Type B pancreatic cell (in vitro differentiated cells): ENCODE results near the gene CCDC110. TPM values are rescaled to one million over a fixed set of nuclear protein-coding genes. Genes with fewer than 3 reads are reported as not detected.

ENCODE experiments used
- DNase-seq: peaks from one replicate; pipeline ENCODE4 v3.0.0; 2021; ENCODE audit warnings: mixed read lengths; ENCODE audit not compliant: unreplicated experiment; ENCODE audit errors: extremely low spot score
- H3K27ac Mint-ChIP-seq: 2 replicates; pipeline ENCODE4 v1.8.0; 2021; ENCODE audit warnings: mild to moderate bottlenecking, mixed read lengths
- H3K27me3 Mint-ChIP-seq: 2 replicates; pipeline ENCODE4 v1.8.0; 2021; ENCODE audit warnings: mixed read lengths
- H3K36me3 Mint-ChIP-seq: 2 replicates; pipeline ENCODE4 v1.8.0; 2021; ENCODE audit warnings: mixed read lengths
- H3K4me1 Mint-ChIP-seq: one replicate; pipeline ENCODE4 v1.8.0; 2021; ENCODE audit warnings: mixed read lengths; ENCODE audit not compliant: unreplicated experiment
- H3K4me3 Mint-ChIP-seq: 2 replicates; pipeline ENCODE4 v1.8.0; 2021; ENCODE audit warnings: mild to moderate bottlenecking, mixed read lengths
- H3K9me3 Mint-ChIP-seq: 2 replicates; pipeline ENCODE4 v1.8.0; 2021; ENCODE audit warnings: mixed read lengths
- total RNA-seq: library from RNA; stranded (reverse); gene quantifications from 2 replicates; pipeline ENCODE4 v1.2.1, GENCODE V29; 2021; ENCODE audit warnings: low replicate concordance
- TF ChIP-seq, protein P1 (sequence below): fragments of 200-600 bp; sonication (generic); conservative IDR thresholded peaks from 2 replicates; pipeline ENCODE4 v1.5.0; 2021; ENCODE audit warnings: antibody characterized with exemption, mild to moderate bottlenecking

CCDC110 gene
- total RNA-seq, 1 donor from 2014 or later, result 0.94 TPM

DNA sequence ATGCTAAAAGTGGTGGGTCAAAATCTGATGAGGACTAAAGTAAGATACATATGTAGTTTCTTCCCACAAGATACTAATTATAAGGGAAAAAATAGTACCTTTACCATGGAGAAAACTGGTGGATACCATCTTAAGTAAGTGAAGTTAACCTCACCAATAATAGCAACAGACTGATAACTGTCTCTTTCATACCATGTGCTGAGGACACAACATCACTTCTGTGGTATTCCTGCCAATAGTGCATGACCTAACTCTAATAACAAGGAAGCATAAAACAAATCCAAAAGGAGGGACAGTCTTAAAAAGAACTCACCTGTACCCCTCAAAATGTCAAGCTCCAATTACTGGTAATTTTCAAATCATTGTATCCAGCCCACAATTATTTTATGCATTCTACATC lies 54.6 kb downstream of the CCDC110 start:
- Mint-ChIP-seq H3K4me3 (no peak overlapping the region), H3K36me3 (peaks cover 27% of the 10 kb centered on the region), H3K9me3 (no peaks in the 10 kb centered on the region), H3K27me3 (no peaks in the 10 kb centered on the region), H3K27ac (no peak overlapping the region), H3K4me1 (peaks cover 8% of the 10 kb centered on the region)
- TF ChIP-seq, protein P1, sequence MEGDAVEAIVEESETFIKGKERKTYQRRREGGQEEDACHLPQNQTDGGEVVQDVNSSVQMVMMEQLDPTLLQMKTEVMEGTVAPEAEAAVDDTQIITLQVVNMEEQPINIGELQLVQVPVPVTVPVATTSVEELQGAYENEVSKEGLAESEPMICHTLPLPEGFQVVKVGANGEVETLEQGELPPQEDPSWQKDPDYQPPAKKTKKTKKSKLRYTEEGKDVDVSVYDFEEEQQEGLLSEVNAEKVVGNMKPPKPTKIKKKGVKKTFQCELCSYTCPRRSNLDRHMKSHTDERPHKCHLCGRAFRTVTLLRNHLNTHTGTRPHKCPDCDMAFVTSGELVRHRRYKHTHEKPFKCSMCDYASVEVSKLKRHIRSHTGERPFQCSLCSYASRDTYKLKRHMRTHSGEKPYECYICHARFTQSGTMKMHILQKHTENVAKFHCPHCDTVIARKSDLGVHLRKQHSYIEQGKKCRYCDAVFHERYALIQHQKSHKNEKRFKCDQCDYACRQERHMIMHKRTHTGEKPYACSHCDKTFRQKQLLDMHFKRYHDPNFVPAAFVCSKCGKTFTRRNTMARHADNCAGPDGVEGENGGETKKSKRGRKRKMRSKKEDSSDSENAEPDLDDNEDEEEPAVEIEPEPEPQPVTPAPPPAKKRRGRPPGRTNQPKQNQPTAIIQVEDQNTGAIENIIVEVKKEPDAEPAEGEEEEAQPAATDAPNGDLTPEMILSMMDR, result no peak
- no peak for DNase-seq

DNA sequence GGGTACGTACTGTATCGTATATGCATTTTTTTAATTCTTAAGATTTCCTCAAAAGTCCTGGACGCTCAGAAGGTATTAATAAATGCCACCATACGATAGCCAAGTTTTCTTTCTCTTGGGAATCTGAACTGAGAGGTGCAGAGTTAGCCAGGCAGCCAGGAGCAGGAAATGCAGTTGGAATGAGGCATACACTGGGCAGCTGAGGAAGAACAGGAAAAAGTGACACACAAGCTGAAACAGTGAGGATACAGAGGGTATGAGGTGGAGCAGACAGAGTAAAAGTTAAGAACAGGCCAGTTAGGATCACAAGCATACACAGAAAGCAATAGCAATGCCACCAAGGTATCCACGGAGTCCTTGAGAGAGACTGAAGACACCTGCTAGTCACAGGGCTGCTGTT lies 59.1 kb downstream of the CCDC110 start:
- Mint-ChIP-seq H3K27me3 (no peaks in the 10 kb centered on the region), H3K4me1 (no peaks in the 10 kb centered on the region), H3K36me3 (peaks cover 32% of the 10 kb centered on the region), H3K27ac (no peak overlapping the region), H3K9me3 (peaks cover 4% of the 10 kb centered on the region), H3K4me3 (no peak overlapping the region)
- TF ChIP-seq, protein P1, result no peak
- DNase-seq, result no peak

DNA sequence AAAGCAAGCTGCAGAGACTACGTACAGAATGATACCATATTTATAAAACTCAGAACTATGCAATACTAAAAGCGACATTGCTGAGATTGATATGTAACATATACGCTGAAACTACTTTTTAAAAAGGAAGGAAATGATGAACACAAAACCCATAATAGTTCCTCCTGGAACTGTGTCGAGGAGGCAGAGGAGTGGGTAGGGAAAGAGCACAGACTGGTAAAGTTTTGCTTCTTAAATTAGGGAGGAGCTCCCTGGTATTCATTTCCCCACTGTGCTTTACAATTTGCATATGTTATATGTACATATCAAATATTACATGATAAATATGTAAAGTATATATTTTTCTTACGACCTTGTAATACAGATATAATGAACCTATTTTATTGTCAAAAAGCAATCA lies 59.7 kb downstream of the CCDC110 start:
- no peak for DNase-seq
- peaks cover 28% of the 10 kb centered on the region for H3K36me3 Mint-ChIP-seq
- TF ChIP-seq, protein P1, result no peak

DNA sequence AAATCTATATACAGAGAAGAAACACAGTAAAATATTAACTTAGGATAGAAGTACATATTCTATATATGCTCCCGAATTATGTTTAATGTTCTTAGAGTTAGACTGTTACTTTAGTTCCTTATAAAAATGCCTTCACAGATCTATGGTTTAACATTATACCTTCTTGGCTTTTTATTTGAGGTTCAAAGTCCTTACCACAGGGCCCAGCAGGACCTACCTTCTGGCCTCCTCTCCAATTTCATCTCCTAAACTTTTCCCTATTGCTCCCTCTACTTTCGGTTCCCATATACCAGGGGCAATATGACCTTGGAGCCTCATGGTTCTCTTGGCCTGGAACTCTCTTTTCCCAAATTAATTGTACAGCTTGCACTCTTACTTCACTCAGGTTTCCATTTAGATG lies 63.1 kb downstream of the CCDC110 start:
- Mint-ChIP-seq H3K9me3 (peaks cover 4% of the 10 kb centered on the region), H3K27me3 (no peaks in the 10 kb centered on the region), H3K36me3 (peaks cover 26% of the 10 kb centered on the region), H3K4me1 (no peaks in the 10 kb centered on the region), H3K27ac (no peak overlapping the region), H3K4me3 (no peak overlapping the region)
- TF ChIP-seq, protein P1, result no peak
- DNase-seq, result no peak

More for the DNA sequence above, 59.7 kb downstream of the CCDC110 start:
- Mint-ChIP-seq H3K9me3 (peaks cover 4% of the 10 kb centered on the region), H3K27me3 (no peaks in the 10 kb centered on the region), H3K4me3 (no peak overlapping the region), H3K4me1 (no peaks in the 10 kb centered on the region), H3K27ac (no peak overlapping the region)

DNA sequence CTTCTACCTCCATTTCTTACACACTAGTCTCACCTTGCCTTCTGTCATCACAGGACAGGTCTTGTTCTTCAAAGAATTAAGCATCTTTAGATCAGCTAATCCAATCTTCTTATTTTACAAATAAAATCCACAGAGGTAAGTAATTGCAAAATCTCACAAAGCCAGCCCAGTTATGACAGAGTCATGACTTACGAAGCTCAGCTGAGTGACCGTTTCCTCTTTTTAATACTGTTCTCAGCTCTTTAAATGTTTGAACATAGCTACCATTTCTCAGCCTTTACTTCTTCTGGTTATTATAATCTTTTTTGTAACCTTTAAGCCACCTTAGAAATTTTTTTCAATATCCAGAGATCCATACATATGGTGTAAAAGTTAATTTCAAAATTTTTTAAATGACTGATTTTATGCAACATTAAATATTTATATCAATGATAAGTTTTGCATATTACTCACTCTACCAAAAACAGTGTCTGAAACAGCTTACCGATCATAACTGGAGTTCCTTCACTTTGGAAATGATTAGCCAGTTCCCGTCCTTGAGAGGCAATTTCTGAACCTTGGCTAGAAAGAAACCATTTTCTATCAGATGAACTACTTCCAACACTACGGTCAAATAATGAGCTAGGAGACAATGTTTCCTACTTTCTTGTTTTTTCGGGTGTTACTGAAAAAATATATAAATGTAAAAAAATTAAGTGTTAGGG lies 66.1 kb downstream of the CCDC110 start:
- Mint-ChIP-seq H3K27me3 (no peaks in the 10 kb centered on the region), H3K4me3 (no peak overlapping the region), H3K36me3 (peaks cover 23% of the 10 kb centered on the region), H3K4me1 (no peaks in the 10 kb centered on the region), H3K27ac (no peak overlapping the region), H3K9me3 (peaks cover 4% of the 10 kb centered on the region)
- TF ChIP-seq, protein P1, result no peak
- DNase-seq, result no peak
